K562 (cell line): ENCODE measurements around the gene ZNF224. TPM values are rescaled to one million over a fixed set of nuclear protein-coding genes. Genes with fewer than 3 reads are reported as not detected.

ENCODE experiments used
- ATF1 ChIP-seq, 2 experiments: fragments of 450-650 bp in 1 of 2; IDR thresholded peaks; 2 replicates each; pipeline ENCODE4 v1.6.1; 2016; ENCODE audit warnings: missing compliant biosample characterization in 1 of 2, missing genetic modification characterization in 1 of 2
- FOSL1 ChIP-seq: fragments of 200-800 bp; sonication (Bioruptor generic); conservative IDR thresholded peaks from 2 replicates; pipeline ENCODE4 v1.6.1; 2016; ENCODE audit warnings: missing genetic modification characterization, missing compliant biosample characterization
- KDM5B ChIP-seq: fragments of 200-600 bp; sonication (generic); IDR thresholded peaks from 2 replicates; pipeline ENCODE4 v1.6.1; 2012; ENCODE audit warnings: low read depth, mild to moderate bottlenecking, moderate library complexity, low read length, control low read depth, inconsistent platforms; ENCODE audit not compliant: insufficient replicate concordance
- MAFG ChIP-seq: fragments of 450-650 bp; conservative IDR thresholded peaks from 2 replicates; pipeline ENCODE4 v1.6.1; 2016; ENCODE audit warnings: missing genetic modification characterization, missing compliant biosample characterization
- MCM7 ChIP-seq, 2 experiments: fragments of 450-650 bp; IDR thresholded peaks; 2 replicates each; pipeline ENCODE4 v1.6.1; 2016 to 2018
- PHF8 ChIP-seq: fragments of 200-600 bp; sonication (generic); IDR thresholded peaks from 2 replicates; pipeline ENCODE4 v1.6.1; 2012; ENCODE audit warnings: mixed run types, mild to moderate bottlenecking, inconsistent platforms, low read length, moderate library complexity, borderline replicate concordance
- RBM17 ChIP-seq: fragments of 200-400 bp; formaldehyde crosslinking; IDR thresholded peaks from 2 replicates; pipeline ENCODE4 v1.6.1; 2017; ENCODE audit warnings: low read depth, mild to moderate bottlenecking, low read length, borderline replicate concordance
- SIX5 ChIP-seq, 2 experiments: IDR thresholded peaks; 2 replicates each; pipeline ENCODE4 v1.6.1; 2011; ENCODE audit warnings: low read length in 2 of 2, borderline replicate concordance in 1 of 2, low read depth in 1 of 2, mild to moderate bottlenecking in 1 of 2, moderate library complexity in 1 of 2; ENCODE audit not compliant: insufficient read depth in 1 of 2
- SPI1 ChIP-seq: IDR thresholded peaks from 2 replicates; pipeline ENCODE4 v1.6.1; 2011; ENCODE audit warnings: low read depth, low read length, control low read depth, borderline replicate concordance
- VEZF1 ChIP-seq: fragments of 200-800 bp; sonication (Bioruptor generic); IDR thresholded peaks from 2 replicates; pipeline ENCODE4 v1.6.1; 2017; ENCODE audit warnings: missing genetic modification characterization, missing compliant biosample characterization
- ZBTB17 ChIP-seq: fragments of 450-650 bp; formaldehyde crosslinking; IDR thresholded peaks from 2 replicates; pipeline ENCODE4 v1.4.0; 2020; ENCODE audit warnings: mild to moderate bottlenecking
- ZBTB34 ChIP-seq: fragments of 250-450 bp; sonication (Bioruptor Pico); IDR thresholded peaks from 2 replicates; pipeline ENCODE4 v1.8.0; 2021; ENCODE audit warnings: mild to moderate bottlenecking, moderate library complexity
- ZNF274 ChIP-seq: IDR thresholded peaks from 2 replicates; pipeline ENCODE4 v1.6.1; 2011; ENCODE audit warnings: low read depth, mild to moderate bottlenecking, low read length, moderate library complexity, borderline replicate concordance
- ZNF583 ChIP-seq: fragments of 250-450 bp; sonication (Bioruptor Pico); IDR thresholded peaks from 2 replicates; pipeline ENCODE4 v1.4.0; 2020
- ZNF592 ChIP-seq: fragments of 450-650 bp; IDR thresholded peaks from 2 replicates; pipeline ENCODE4 v1.6.1; 2017; ENCODE audit warnings: antibody characterized with exemption, mild to moderate bottlenecking
- polyA plus RNA-seq, 8 experiments: library from polyadenylated mRNA; depleted of rRNA in 4 of 8; stranded (reverse) in 5 of 8; unstranded in 3 of 8; fragments of >200 nt; fragmentation: Nextera tagmentation in 2 of 8; fragmentation: Illumina TruSeq in 1 of 8; extraction: Ambion mirVana in 2 of 8; extraction: Trizol in 1 of 8; gene quantifications; 2 replicates each; pipeline versions ENCODE4 v1.2.1 to v1.2.3, GENCODE V29; 2011 to 2014; ENCODE audit warnings: inconsistent platforms in 1 of 8, missing spikeins in 1 of 8
- total RNA-seq, 7 experiments: library from RNA; depleted of rRNA in 6 of 7; stranded (reverse); fragments of >200 nt in 6 of 7; fragmentation: Illumina TruSeq in 2 of 7; extraction: Trizol in 2 of 7; gene quantifications; 2 replicates each; pipeline versions ENCODE4 v1.2.1 to v1.2.3, GENCODE V29; 2011 to 2021; ENCODE audit warnings: low replicate concordance in 1 of 7
- TF ChIP-seq, protein P1 (sequence below): fragments of 250-450 bp; sonication (Bioruptor Pico); IDR thresholded peaks from 2 replicates; pipeline ENCODE4 v1.4.0; 2020

Gene ZNF224
- total and polyA plus RNA-seq, 9 of the 15 experiments (the other 6 are each of a cell fraction or from before 2014, with no cell fraction given) = 4.4 to 15.6 (median 10.0) TPM

GRCh38 chr19:44113138-44113783 is 19.1 kb downstream of the ZNF224 start, which contains the start of gene ZNF225 (continued):
- TF ChIP-seq SPI1 (peak; percentile 91), ZBTB17 (CRISPR knock-in tag) (peak; percentile 79), RBM17 (no peak), VEZF1 (peak; percentile 79), MCM7 (IDR thresholded peaks at IDR 0.05) (no peak), ATF1 (CRISPR knock-in tag; IDR thresholded peaks at IDR 0.05) (no peak), ATF1 (tag; IDR thresholded peaks at IDR 0.05) (peak; percentile 90), ZBTB34 (CRISPR knock-in tag) (no peak), MAFG (no peak), ZNF592 (peak; percentile 52; the same call in 1 of the 2 replicates), SIX5 (IDR thresholded peaks at IDR 0.05; ENCODE audit: borderline replicate concordance in 1 of 2, insufficient read depth in 1 of 2, low read depth in 1 of 2, low read length in 2 of 2) (peak; percentile 95), ZNF583 (no peak), PHF8 (peak; percentile 85; the same call in 1 of the 2 replicates), KDM5B (peak; percentile 79), FOSL1 (tag) (0 out of 2 replicates have a peak, but pooled peaks have one; percentile 5), ZNF274 (no peak)
- TF ChIP-seq, protein P1, sequence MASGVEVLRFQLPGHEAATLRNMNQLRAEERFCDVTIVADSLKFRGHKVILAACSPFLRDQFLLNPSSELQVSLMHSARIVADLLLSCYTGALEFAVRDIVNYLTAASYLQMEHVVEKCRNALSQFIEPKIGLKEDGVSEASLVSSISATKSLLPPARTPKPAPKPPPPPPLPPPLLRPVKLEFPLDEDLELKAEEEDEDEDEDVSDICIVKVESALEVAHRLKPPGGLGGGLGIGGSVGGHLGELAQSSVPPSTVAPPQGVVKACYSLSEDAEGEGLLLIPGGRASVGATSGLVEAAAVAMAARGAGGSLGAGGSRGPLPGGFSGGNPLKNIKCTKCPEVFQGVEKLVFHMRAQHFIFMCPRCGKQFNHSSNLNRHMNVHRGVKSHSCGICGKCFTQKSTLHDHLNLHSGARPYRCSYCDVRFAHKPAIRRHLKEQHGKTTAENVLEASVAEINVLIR (CRISPR knock-in tag) = peak; percentile 54; the same call in 1 of the 2 replicates
